Measurements from ENCODE around the gene GBX2. TPM values are rescaled to one million over a fixed set of nuclear protein-coding genes. Genes with fewer than 3 reads are reported as not detected.

GBX2 gene
- total and polyA plus RNA-seq, 2 experiments from 2014 or later: 0.45 TPM; not detected in 1

- Histone ChIP-seq H2AFZ (no peak overlapping the region), H3K27me3 (peaks cover 52% of the 10 kb centered on the region), H3K27ac (no peak overlapping the region), H3K79me2 (no peaks in the 10 kb centered on the region), H3K4me2 (no peak overlapping the region), H4K20me1 (ENCODE audit: insufficient read depth, poor library complexity, severe bottlenecking) (no peaks in the 10 kb centered on the region), H3K9me2 (replicated peaks; ENCODE audit: insufficient read depth) (no peaks in the 10 kb centered on the region), H3K4me1 (ENCODE audit: insufficient read depth) (no peaks in the 10 kb centered on the region), H3K9me3 (ENCODE audit: low read depth) (no peaks in the 10 kb centered on the region), H3K36me3 (replicated peaks; ENCODE audit: insufficient read depth, low read depth) (no peaks in the 10 kb centered on the region), H3K4me3 (no peak overlapping the region)
- WGBS (ENCODE audit: low lambda C conversion rate, missing lambda C conversion rate): 84% methylated on average over 16 of the region's 16 CpGs
- TF ChIP-seq EZH2phosphoT487 (IDR thresholded peaks at IDR 0.05; ENCODE audit: low read depth, severe bottlenecking, unreplicated experiment) (no peak), CTCF (IDR thresholded peaks at IDR 0.05; ENCODE audit: poor library complexity) (no peak), EZH2 (IDR thresholded peaks at IDR 0.05; ENCODE audit: borderline replicate concordance) (no peak)
- DNase-seq (ENCODE audit: low spot score): no peak
Observed at GRCh38 chr2:236156095-236156859, 11.9 kb downstream of the GBX2 start.

GRCh38 chr2:236155406-236155805, 12.8 kb downstream of the GBX2 start:
- Histone ChIP-seq H3K9me2 (replicated peaks; ENCODE audit: insufficient read depth) (no peaks in the 10 kb centered on the region), H4K20me1 (ENCODE audit: insufficient read depth, poor library complexity, severe bottlenecking) (no peaks in the 10 kb centered on the region), H3K4me3 (no peak overlapping the region), H3K27ac (no peak overlapping the region), H3K4me1 (ENCODE audit: insufficient read depth) (no peaks in the 10 kb centered on the region), H3K36me3 (replicated peaks; ENCODE audit: insufficient read depth, low read depth) (no peaks in the 10 kb centered on the region), H3K4me2 (no peak overlapping the region), H3K27me3 (peaks cover 43% of the 10 kb centered on the region), H3K9me3 (ENCODE audit: low read depth) (no peaks in the 10 kb centered on the region), H2AFZ (no peak overlapping the region), H3K79me2 (no peaks in the 10 kb centered on the region)
- TF ChIP-seq EZH2 (IDR thresholded peaks at IDR 0.05; ENCODE audit: borderline replicate concordance) (no peak), CTCF (IDR thresholded peaks at IDR 0.05; ENCODE audit: poor library complexity) (no peak), EZH2phosphoT487 (IDR thresholded peaks at IDR 0.05; ENCODE audit: low read depth, severe bottlenecking, unreplicated experiment) (no peak)
- no peak for DNase-seq (ENCODE audit: low spot score)
- 75% methylated on average over 3 of the region's 3 CpGs for WGBS (ENCODE audit: low lambda C conversion rate, missing lambda C conversion rate)

- H3K27ac ChIP-seq: no peak overlapping the region
- H3K27me3 ChIP-seq: peaks cover 13% of the 10 kb centered on the region
- no peaks in the 10 kb centered on the region for H4K20me1 ChIP-seq (ENCODE audit: insufficient read depth, poor library complexity, severe bottlenecking)
- no peak overlapping the region for H3K4me3 ChIP-seq
- H3K36me3 ChIP-seq (replicated peaks; ENCODE audit: insufficient read depth, low read depth): no peaks in the 10 kb centered on the region
- no peaks in the 10 kb centered on the region for H3K4me1 ChIP-seq (ENCODE audit: insufficient read depth)
- H3K4me2 ChIP-seq: no peak overlapping the region
- H3K9me2 ChIP-seq (replicated peaks; ENCODE audit: insufficient read depth): no peaks in the 10 kb centered on the region
- DNase-seq (ENCODE audit: low spot score): no peak
- TF ChIP-seq EZH2 (IDR thresholded peaks at IDR 0.05; ENCODE audit: borderline replicate concordance): no peak
- TF ChIP-seq EZH2phosphoT487 (IDR thresholded peaks at IDR 0.05; ENCODE audit: low read depth, severe bottlenecking, unreplicated experiment): no peak
- TF ChIP-seq CTCF (IDR thresholded peaks at IDR 0.05; ENCODE audit: poor library complexity): no peak
- 92% methylated on average over 7 of the region's 7 CpGs for WGBS (ENCODE audit: low lambda C conversion rate, missing lambda C conversion rate)
- H3K79me2 ChIP-seq: no peaks in the 10 kb centered on the region
- H3K9me3 ChIP-seq (ENCODE audit: low read depth): no peaks in the 10 kb centered on the region
- no peak overlapping the region for H2AFZ ChIP-seq
Observed at GRCh38 chr2:236146436-236146835, 21.8 kb downstream of the GBX2 start.

Measured in hepatocyte (in vitro differentiated cells).